Stomach (tissue), 4 donors: ENCODE measurements around the gene NEURL1B.

Experiments used
- CTCF ChIP-seq, 7 experiments: fragments of 450-650 bp in 4 of 7; fragments of 200-600 bp in 3 of 7; sonication (generic) in 3 of 7; IDR thresholded peaks; one replicate each; pipeline ENCODE4 v1.5.1; 2016 to 2019; ENCODE audit warnings: antibody characterized with exemption in 7 of 7, control low read depth in 2 of 7, mild to moderate bottlenecking in 1 of 7
- EP300 ChIP-seq: sonication (generic); formaldehyde crosslinking; IDR thresholded peaks from one replicate; pipeline ENCODE4 v1.6.1; 2017; ENCODE audit warnings: antibody characterized with exemption
- POLR2A ChIP-seq, 4 donors: fragments of 450-650 bp; IDR thresholded peaks; one replicate each; pipeline ENCODE4 v1.6.1; 2016; ENCODE audit warnings: antibody characterized with exemption in 4 of 4, control low read depth in 2 of 4, mild to moderate bottlenecking in 1 of 4, moderate library complexity in 1 of 4
- POLR2AphosphoS5 ChIP-seq, 3 donors: sonication (generic); formaldehyde crosslinking; IDR thresholded peaks; one replicate each; pipeline ENCODE4 v1.6.1; 2016; ENCODE audit warnings: antibody characterized with exemption in 3 of 3

- TF ChIP-seq CTCF (IDR thresholded peaks at IDR 0.05), result no peak
- no peak for TF ChIP-seq EP300
- TF ChIP-seq POLR2A (IDR thresholded peaks at IDR 0.05), result no peak
- no peak for TF ChIP-seq POLR2AphosphoS5 (IDR thresholded peaks at IDR 0.05)
Observed at GRCh38 chr5:172634106-172634899, 6.8 kb upstream of the NEURL1B start.
